Stimulated activated CD4-positive, alpha-beta T cell treated with anti-CD3 and anti-CD28 coated beads, TNF-alpha, amount 100 ng/mL, for 1 hour (primary cell): Measurements from ENCODE around the gene AMBRA1.

Source experiments
- DNase-seq, 3 donors: peaks; one replicate each; pipeline ENCODE4 v3.0.0-alpha.2; 2020; ENCODE audit warnings: low read depth in 3 of 3, low spot score in 1 of 3

The AMBRA1 gene

DNA sequence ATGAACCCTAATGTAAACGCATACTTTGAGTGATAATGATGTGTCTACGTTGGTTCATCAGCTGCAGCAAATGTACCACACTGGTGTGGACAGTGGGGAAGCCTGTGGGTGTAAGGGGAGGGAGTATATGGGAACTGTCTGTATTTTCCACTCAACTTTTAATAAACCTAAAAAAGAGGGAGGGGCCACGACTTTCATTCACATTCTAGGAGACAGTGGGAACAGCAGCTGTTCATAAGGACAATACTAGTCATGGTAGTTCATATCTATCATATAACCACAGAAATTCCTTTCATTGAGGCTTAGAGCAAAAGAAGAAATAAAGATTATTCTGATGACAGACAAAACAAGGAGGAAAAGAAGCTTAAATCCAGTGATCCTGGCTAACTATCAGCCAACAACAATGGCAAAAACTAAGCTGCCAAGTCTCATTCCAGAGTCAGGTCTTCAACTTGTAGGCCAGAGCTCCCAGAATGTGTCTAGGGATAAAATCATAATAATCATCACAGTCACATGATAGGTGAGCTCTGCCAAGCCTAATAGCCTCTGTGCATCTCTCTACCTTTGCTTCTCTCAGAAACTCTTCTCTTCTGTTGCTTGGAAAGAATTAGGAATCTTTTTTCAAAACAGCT, 142.9 kb downstream of the AMBRA1 start:
- DNase-seq = no peak

DNA sequence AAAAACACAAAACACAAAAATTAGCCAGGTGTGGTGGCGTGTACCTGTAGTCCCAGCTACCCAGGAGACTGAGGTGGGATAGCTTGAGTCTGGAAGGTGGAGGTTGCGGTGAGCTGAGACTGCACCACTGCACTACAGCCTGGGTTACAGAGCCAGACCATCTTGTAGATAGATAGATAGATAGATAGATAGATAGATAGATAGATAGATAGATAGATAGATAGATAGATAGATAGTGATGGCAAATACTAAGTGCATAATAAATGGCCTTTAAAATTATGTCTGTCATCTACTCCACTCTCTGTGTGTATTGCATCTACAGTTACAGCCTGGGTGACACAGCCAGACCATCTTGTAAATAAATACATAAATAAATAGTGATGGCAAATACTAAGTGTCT, 146.3 kb downstream of the AMBRA1 start:
- DNase-seq = no peak

DNA sequence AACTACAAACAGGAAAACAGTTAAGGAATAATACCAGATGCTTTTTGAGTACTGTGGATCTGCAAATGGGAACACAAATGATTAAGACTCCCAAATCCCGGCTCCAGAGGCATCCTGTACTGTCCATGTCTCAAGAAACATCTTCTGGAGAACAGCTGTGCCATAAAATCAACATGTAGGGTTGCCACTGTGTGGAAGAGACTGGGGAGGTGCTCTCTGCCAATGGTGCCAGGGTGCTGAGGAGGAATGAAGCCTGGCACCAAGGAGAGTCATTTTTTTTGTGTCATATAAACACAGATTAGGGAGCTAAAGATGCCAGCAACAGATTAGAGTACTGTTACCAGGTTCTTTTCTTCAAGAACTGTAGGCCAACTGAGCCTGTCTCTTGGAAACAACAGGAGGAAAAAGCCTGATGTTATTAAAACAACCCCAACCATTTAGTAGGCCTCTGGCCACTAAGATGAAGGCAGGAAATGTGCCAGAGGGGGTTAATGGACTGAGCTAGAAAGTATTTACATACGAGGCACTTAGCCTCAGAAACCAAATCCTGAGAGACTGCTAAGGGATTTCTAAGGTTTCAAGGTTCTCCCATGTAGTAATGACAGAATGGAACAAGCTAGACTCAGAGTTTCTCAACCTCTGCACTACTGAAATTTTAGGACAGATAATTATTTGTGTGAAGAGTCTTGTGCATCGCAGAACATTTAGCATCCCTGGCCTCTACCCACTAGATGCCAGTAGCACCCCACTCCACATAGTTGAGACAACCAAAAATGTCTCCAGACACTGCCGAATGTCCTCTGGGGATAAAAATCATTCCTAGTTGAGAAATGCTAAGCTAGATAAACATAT, 147.7 kb downstream of the AMBRA1 start:
- no peak for DNase-seq

DNA sequence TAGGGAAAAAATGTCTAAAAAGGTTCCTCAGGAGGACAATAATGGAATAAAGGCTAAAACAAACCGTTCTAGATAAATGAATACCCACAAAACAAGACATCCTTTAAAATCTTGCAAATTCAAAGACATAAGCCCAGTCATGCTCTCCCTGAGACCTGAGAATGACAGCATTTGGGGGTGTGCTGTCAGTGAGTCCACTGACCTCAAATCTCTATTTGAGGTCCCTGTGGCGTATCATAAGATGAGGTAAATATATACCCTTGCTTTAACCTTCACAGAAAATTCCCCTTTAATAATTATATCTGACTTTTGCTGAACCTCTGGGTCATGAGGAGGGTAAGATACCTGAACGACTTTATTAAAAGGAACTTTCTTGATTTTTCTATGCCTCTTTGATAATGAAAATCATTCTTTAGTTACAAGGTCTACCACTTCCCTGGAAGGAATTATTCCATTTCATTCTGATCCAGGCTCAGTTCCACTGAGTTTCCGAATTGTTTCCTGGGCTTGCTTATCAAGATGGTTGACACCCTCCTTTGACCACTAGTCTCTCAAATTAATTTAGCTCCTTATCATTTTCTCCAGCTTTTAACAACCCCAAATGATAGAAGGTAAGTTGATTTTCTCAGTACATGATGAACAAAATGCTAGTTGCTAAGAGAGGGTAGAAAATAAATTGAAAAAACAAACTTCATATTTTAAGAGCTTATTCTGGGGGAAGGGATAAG, 148.5 kb downstream of the AMBRA1 start:
- DNase-seq = no peak

DNA sequence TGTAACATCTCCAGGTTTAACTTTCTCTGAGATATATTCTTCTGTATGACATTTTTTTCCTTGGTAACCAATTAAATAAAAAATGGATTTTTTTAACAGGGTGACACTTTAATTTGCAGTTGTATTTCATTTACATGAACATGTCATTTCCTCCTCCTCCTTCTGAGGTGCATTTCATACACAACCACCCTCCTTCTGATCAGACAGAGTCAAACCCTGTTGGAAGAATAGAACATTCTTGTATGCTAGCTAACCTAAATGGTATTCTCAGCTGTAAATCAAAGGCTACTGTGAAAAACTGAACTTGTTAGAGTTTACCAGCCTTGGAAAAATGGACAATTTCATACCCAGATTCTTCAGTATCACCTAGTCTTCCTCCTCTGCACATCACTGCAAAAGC, 149.5 kb downstream of the AMBRA1 start:
- no peak for DNase-seq

DNA sequence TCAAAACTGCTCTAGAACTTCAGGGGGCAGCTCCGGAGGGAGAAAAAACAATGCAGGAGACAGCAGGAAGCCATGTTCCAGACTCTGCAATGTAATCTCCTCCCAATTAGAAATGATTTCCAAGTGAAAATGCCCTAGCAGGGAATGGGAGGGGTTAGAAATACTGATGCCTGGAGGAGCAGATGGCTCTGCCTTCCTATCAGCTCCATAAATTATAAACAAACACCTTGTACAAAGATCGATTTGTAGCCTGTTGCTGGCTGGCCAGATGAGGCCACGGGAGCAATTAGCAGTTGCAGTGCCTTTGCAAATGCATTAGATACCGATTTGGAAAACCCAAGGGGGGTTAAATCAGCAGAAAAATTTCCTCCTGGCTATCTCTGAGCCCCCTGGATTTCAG, 155.6 kb downstream of the AMBRA1 start:
- no peak for DNase-seq

DNA sequence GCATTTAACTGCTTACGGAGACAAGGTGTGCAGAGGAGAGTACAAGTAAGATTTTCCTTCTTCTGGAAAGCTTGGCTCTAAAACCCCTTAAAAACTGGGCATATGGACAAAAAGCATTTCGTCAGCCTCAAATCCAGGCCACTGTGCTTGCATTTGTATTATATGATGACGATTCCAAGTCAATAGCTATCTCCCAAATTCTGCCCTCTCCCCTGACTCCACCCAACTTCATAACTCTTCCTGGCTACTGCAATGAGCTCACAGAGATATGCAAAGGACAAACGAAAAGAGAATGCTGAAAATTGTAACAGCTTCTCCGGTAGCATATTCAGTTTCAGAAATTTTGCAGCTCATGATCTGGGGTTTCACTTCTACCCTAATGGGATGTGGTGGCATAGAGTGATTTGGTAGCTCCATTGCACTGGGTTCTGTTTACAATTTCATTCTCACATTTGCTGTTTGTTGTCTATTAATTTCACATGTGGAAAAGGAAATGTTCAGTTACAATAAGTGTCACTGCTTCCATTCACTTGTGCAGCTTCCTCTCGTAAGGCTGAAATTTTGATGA, 156.6 kb downstream of the AMBRA1 start:
- DNase-seq = no peak

DNA sequence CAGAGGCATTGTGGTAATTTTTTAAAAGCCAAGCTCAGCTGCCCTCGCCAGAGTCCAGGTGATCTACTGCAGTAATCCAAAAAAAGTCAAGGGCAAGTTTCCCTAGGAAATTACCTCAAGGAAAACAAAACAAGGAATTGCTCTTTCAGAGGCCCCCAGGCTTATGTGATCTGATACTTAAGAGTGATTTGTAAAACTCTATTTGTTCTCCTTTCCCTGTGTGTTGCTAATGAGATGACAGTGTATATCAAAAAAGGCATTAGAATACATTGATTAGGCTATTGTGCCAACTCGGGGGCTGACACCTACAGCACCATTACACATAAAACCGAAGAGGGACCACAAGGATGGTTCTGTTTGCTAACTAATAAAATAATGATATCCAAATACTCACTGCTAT, 157.7 kb downstream of the AMBRA1 start:
- no peak for DNase-seq

DNA sequence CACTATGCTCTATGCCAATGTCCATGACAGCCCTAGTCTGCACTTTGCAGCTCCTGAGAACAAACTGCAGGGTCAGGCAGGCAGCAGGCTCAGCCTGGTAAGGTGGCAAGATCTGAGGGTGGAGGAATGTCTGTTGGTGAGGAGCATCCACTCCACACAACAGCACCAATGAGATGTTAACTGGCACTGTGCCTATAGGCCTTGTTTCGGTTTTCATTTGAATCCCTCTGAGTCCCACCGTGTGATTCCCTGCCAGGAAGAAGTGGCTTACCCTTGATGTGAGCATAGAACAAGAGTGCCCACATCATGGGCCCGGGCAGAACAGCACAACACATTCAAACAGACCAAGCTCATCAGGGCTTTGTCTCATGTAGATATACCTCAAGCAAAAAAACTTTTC, 158.1 kb downstream of the AMBRA1 start:
- DNase-seq = no peak

DNA sequence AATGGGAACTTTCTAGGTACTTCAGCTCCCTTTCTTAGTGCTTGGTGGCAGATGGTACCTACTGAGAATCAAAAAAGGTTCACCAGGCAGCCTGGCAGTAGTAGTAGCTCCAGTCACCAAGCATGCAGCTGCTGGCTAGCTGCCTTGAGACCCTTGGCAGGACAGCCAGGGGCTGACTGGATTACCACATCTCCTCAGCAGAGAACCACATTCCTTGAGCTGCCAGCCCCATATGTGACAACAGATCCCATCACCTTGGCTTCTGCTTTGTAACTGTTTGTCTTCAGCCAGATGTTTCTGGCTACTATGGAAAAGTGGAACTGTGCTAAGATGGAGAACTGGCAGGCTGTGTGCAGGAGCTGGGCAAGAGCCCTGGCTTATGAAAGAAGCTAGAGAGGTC, 162.6 kb downstream of the AMBRA1 start:
- DNase-seq = no peak

DNA sequence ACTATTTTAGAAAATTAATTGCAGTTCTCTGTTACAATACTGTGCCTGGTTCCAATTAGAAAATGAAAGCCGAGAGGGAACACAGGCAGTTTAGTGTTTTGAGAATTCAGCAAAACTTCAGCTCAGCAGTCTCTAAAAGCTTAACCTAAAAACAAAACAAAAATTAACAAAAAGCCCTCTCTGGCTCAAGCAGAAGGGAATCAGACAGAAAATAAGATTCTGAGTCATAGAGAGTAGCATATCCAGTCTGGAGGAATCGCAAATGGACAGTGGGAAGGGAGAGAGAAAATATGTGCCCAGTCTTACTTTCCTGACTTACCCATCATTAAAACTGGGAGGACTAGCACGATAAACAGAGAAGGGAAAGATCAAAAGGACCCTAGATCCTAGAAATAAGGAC, 164.1 kb downstream of the AMBRA1 start:
- no peak for DNase-seq

DNA sequence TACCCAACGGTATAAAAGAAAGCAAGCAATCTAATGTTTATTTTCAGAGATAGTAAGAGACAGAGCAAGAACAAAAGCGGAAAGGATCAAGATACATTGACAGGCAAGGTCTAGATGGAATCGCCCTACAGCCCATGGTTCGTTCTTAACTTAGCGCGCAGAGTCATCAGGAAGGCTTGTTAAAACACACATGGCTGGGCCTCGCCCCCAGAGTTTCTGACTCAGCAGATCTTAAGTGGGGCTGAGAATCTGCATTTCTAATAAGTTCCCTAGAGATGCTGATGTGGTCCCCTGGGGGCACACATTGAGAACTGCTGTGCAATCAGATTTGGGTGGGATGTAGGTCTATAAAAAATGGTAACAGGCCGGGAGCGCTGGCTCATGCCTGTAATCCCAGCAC, 166.5 kb downstream of the AMBRA1 start:
- no peak for DNase-seq

DNA sequence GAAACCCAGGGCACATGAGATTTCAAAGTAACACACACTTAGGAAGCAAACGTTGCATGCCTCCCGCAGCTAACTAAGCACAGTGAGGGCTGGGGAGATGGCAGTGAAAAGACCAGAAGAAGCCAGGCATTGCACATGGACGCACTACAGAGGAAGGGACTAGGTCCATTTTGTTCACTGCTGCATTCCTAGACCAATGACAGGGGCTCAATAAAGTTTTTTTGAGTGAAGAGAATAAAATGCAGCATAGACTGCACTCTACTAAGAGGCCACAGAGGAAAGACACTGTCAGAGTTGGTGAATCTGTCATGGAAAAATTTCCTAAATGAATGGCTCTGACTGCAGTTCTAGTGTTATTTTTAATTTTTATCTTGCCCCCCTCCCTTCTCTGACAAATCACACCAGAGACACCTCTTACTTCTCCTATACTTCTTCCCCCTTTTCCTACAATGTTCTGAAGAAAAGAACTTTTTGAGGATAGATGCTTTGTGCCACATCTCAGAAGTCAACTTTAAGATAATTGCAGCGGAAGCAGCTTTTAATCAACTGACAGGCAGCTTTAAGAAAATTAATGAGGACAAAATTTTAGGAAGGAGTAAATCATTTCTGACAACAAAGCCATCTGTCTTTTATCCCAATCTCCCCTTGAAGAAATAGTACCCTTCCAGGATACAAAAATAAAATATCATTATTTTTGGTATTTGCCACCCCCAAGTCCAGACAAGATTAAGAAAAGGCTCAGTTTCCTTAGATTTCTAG, 167.4 kb downstream of the AMBRA1 start:
- no peak for DNase-seq

DNA sequence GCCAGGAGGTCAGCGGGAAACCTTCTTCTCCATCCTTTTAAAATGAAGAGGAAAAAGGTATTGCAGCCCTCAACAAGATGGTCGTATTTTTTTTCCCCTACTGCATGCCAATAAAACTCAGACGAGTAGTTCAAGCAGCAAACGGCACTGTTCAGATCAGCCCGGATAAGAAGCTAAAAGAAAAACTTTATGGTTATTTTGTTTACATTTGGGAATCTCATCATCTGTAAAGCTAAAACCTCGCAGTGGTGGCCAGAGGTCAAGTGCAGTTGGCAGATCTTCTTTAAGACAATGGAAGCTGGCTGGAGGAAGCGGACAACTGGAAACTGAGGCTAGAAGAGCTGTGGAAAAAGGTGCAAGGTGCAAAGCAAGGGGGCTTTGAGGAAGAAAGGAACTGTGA, 171.2 kb downstream of the AMBRA1 start:
- no peak for DNase-seq

DNA sequence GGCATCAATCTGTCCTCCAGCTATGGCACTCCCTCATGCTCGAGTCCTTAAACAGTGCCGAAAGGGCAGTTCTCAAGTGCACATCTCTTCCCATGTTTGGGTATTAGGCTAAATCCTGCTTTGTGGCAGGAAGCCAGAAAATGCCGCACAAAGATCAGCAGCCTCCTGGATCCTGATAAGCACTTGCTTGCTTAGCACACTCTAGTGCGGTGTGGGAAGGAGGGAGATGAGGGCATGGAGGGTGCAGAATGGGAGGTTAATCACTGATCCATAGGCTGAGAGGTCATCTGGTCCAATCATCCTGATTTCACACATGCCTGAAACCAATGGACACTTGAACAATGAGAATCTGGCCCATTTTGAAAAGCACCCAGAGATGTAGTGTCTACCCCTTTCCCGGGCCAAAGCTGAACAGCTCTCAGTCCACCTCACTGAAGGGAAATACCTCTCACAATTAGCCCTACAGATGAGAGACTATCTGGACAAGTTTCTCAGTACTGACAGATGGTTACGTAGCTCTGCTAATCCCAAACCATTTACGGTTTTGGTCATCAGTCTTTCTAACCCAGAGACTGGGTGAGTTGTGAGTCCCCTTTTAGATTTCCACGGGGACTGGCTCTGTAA, 172.5 kb downstream of the AMBRA1 start:
- no peak for DNase-seq

DNA sequence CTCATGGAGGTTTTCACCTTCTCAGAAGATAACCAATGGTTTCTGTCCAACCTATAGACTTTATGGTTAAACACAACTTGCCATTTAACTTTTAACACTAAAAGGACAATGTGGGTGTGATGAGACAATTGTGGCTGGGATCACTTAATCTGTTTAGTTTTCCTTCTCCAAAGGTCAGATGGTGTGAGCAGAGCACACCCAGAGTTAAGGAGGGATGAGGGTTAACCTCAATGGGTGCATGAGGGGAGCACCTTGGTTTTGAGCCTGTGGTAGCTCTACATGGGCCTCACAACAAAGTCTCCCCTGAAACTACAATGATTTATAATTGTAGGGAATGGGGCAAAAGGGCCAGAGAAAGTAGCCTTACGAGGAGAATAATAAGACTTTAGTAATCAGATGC, 173.3 kb downstream of the AMBRA1 start:
- no peak for DNase-seq

DNA sequence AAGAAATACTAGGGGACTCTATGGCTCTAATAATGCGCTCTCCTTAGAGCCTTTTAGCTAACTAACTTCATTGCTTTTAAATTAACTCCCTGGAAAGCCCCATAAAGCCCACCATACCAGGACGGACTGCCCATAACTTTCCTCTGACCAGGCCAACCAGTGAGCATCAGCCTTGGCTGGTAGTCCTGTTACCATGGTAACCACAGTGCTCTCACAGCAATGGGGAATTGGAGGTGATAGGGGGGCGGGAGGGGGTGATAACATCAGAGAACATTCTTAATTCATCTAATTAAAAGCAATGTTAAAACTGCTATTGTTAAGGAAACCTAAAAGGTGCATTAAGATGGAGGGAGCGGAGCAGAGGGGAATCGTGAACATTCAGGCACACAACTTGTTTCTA, 175.1 kb downstream of the AMBRA1 start:
- DNase-seq = no peak

DNA sequence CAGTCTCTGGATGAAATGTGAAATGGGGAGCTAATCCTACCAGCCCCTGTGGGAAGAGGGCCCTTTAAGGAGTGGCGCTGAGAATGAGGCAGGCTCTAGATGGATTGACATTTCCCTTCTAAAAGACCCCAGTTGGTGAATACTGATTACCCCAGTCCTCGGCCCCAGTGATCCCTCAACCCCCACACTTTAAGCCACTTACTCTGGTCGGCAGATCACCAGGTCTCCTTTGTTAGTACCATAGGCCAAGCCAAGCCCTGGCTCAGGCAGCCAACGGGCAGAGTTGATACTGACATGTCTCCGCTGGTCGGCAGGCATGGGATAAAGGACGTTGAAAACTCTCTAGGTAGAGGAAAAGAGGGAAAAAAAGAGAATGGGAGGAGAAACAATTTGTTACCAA, 176.1 kb downstream of the AMBRA1 start:
- no peak for DNase-seq

DNA sequence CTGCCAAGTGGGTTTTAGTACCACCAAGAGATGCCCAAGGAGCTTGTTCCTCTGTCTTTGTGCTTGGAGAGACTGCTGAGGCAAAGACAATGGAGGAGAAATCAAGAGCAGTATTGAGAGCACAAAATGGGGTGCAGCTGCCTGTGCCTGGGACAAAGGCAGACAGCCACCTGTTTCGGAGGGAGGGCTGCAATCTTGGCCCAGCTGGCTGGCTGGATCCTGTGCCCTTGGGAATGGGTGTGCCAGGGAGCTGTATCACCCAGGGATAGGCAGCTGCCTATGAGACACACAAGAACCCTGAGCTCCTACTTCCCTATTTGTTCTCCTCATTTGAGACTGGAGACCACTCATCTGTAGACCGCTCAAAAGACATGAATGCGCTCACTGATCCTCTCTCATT, 178.9 kb downstream of the AMBRA1 start:
- DNase-seq = no peak

DNA sequence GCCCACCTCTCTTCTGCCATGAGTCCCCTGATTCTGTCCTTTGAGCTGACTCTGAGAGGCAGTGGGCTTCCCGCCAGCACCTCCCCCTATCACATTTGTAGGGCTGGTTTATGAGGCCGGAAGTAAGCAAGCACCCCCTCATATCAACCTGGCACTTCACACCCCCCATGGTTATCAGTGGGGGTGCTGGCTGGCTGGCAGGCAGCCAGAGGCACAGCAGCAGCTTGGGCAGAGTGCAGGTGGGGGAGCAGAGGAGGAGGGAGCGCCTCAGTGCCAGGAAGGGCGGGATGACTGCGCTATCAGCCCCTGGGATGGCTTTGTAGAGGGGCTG, 179.4 kb downstream of the AMBRA1 start:
- no peak for DNase-seq
